Renal pelvis (tissue), 4 donors: ENCODE results near the gene SESN3. TPM values are rescaled to one million over a fixed set of nuclear protein-coding genes. Genes with fewer than 3 reads are reported as not detected.
"Not testable (repeated sequence)": the region's sequence is repeated elsewhere in the genome, so short reads cannot be mapped to it uniquely, and the experiment has no call there.

Experiments
- DNase-seq: peaks from one replicate; pipeline ENCODE4 v3.0.0-alpha.2; 2013
- polyA plus RNA-seq, 3 donors: library from polyadenylated mRNA; unstranded; fragments of 120-200 nt; gene quantifications; one replicate each; pipeline ENCODE4 v1.2.1, GENCODE V29; 2013; ENCODE audit not compliant: insufficient read length in 3 of 3

Gene SESN3
- polyA plus RNA-seq, 3 donors: 65.5 to 67.0 (median 67.0) TPM

- no peak for DNase-seq
Observed at GRCh38 chr11:95156133-95156721, 74.8 kb downstream of the SESN3 start.

DNA sequence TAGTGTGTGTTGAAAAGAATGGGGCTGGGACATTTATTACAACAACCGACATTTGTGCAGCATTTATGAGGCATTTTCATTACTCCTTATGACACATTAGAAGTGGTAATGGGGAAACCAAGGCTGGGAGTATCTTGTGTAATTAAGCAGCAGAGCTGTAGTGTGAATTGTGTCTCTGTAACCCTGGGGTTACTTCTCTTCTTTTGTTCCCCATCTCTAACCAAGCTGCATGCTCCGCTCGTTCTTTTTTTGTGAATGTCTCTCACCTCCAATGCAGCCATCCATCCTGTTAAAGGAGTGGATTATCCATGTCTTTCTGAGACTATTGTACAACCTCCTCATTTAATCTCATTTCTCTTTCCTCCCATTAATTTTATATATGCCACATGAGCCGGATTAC, 75.6 kb downstream of the SESN3 start:
- DNase-seq: no peak

DNA sequence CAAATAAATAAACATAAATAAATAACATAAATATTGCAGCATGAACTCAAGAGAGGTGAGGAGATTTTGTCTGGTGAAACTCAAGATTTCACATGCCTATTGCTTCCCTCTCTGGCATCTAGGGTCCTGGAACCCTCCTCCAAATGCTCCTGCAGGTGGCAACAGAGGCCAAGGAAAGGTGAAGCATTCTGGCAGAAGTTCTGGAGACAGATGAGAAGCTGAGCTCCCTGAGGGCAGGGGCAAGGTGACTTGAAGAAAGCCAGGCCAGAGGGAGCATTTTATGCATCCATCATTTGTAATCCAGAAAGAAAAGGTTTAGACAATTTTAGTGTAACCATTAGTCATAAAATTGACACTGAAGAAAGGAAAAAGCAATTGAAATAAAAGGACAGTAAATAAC, 76.5 kb downstream of the SESN3 start:
- DNase-seq: peak; percentile 61

GRCh38 chr11:95153857-95154246, 77.2 kb downstream of the SESN3 start:
- no peak for DNase-seq

GRCh38 chr11:95152876-95153856, 77.8 kb downstream of the SESN3 start:
- DNase-seq: no peak

- DNase-seq: peak; percentile 93
Observed at GRCh38 chr11:95150956-95151684, 79.9 kb downstream of the SESN3 start.

- DNase-seq: no peak
Observed at GRCh38 chr11:95149651-95150364, 81.2 kb downstream of the SESN3 start.

DNA sequence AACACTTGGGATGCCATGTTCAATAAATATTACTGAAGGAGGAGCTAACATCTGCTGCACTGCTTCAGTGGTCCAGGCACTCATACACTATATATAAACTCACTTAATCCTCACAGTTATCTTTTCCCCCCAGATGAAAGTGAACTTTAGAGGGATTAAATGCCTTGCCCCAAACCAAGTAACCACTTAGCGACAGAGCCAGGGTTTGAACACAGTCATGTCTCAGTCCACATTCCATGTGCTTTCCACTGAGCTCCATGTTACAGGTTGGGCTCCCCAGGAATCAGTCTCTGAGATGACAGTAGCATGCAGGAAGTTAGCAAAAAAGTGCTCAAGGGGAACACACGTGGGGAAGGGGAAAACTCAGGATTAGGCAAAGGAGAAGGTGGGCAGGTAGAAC, 82.1 kb downstream of the SESN3 start:
- DNase-seq: no peak

GRCh38 chr11:95148406-95148805, 82.6 kb downstream of the SESN3 start:
- DNase-seq: no peak

DNA sequence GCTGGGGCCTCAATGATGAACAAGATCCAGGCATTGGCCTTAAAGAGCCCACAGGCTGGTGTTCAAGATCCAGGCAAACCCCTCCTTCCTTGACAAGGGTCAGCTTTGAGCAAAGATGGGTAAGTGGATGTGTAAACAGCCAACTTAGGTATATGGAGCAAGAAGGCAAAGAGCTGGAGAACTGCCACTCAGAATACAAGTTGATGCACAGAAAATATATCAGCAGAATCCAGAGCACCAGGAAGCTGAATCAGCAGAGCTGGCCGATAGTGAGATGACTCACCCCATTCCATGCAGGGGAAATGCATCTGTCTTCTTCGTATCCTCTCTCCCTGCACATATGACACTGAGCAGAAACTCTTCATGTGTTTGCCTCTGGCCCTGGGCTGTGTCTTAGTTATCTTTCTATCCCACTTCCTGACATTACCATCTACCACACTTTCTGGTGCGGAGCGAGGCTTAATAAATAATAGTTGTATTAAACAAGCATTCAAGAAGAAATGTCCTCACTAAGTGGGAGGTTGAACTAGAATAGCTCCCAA, 83.6 kb downstream of the SESN3 start:
- DNase-seq: no peak

- DNase-seq: no peak
Observed at GRCh38 chr11:95145430-95146060, 85.5 kb downstream of the SESN3 start.

GRCh38 chr11:95144313-95145235, 86.4 kb downstream of the SESN3 start:
- no peak for DNase-seq

DNA sequence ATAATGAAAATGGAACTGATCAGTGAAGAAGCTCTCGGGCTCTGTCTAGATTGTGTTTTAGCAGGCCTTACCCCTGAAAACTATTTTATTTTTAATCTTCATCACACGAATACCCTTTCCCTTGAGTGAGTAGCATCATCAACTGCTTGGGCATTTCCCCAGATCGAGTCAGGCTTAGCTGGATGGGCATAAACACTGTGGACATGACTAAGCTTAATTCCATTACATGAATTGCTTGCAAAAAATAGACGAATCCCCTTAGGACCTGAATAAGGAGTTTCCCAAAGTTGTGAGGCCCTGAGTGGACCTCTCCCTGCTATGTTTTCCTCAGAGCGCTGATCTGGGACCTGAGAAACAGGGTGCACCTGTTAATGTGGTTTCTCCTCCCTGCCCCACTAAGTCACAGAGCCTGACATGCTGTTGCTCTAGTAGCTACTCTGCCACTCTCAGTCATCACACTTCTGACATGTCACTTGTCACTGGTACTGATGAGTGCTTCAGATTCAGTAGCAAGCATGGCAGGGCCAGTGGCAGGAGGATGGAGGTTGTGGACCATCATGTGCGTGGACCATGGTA, 87.8 kb downstream of the SESN3 start:
- DNase-seq: no peak

- no peak for DNase-seq
Observed at GRCh38 chr11:95142431-95142830, 88.6 kb downstream of the SESN3 start.

GRCh38 chr11:95140397-95141033, 90.5 kb downstream of the SESN3 start:
- no peak for DNase-seq

DNA sequence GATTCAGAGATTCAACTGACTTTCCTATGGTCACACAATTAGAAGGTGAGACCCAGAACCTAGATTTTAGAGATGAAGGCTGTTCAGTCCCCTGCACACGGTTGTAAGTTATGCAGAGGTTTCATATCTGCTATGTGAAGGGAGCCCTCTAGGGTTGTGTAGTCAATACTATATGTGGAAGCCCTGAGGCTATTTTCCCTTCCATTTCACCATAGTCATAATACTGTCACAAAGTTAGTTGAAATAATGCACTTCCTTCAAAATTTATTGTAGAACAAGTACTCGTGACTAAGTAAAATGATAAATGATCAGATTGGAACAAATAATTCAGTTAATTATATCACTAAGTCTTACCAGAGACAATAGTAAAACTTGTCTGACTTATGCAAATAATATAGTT, 92.6 kb downstream of the SESN3 start:
- no peak for DNase-seq

GRCh38 chr11:95137299-95137698, 93.7 kb downstream of the SESN3 start:
- no peak for DNase-seq

DNA sequence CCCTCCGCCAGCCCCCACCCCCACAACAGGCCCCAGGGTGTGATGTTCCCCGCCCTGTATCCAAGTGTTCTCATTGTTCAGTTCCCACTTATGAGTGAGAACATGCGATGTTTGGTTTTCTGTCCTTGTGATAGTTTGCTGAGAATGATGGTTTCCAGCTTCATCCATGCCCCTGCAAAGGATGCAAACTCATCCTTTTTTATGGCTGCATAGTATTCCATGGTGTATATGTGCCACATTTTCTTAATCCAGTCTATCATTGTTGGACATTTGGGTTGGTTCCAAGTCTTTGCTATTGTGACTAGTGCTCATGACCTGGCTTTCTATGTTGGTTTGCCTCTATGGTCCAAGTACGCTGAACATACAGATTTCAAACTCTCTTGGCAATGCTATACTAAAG, 94.3 kb downstream of the SESN3 start:
- not testable (repeated sequence) for DNase-seq

GRCh38 chr11:95135880-95136279, 95.1 kb downstream of the SESN3 start:
- no peak for DNase-seq
